K562 (cell line): Measurements from ENCODE around the gene PSG6.
"Not testable (repeated sequence)": the region's sequence is repeated elsewhere in the genome, so short reads cannot be mapped to it uniquely, and the experiment has no call there.

Experiments
- HLTF ChIP-seq: fragments of 450-650 bp; IDR thresholded peaks from 2 replicates; pipeline ENCODE4 v1.6.1; 2016
- RAD21 ChIP-seq, 2 experiments: fragments of 250-450 bp in 1 of 2; fragments of 450-650 bp in 1 of 2; sonication (Bioruptor Pico) in 1 of 2; formaldehyde crosslinking in 1 of 2; IDR thresholded peaks in 1 of 2; conservative IDR thresholded peaks in 1 of 2; 2 replicates each; pipeline versions ENCODE4 v1.4.0 to v1.8.0; 2020 to 2022; ENCODE audit warnings: mild to moderate bottlenecking in 2 of 2, moderate library complexity in 1 of 2
- RBFOX2 ChIP-seq: fragments of 200-400 bp; formaldehyde crosslinking; IDR thresholded peaks from 2 replicates; pipeline ENCODE4 v1.6.1; 2017; ENCODE audit warnings: low read depth, mild to moderate bottlenecking, low read length, moderate library complexity
- TAF1 ChIP-seq: IDR thresholded peaks from 2 replicates; pipeline ENCODE4 v1.6.1; 2011; ENCODE audit warnings: mild to moderate bottlenecking, low read length, moderate library complexity; ENCODE audit not compliant: insufficient read depth, control insufficient read depth, severe bottlenecking; ENCODE audit errors: extremely low read depth
- YY1 ChIP-seq, 3 experiments: IDR thresholded peaks; 2 replicates each; pipeline ENCODE4 v1.6.1; 2011; ENCODE audit warnings: low read length in 2 of 3, mild to moderate bottlenecking in 2 of 3, moderate library complexity in 2 of 3, borderline replicate concordance in 1 of 3, control low read depth in 1 of 3, low read depth in 1 of 3; ENCODE audit not compliant: insufficient read depth in 3 of 3, insufficient replicate concordance in 2 of 3, control insufficient read depth in 1 of 3, insufficient read length in 1 of 3; ENCODE audit errors: extremely low read depth in 1 of 3
- ZBTB7A ChIP-seq: IDR thresholded peaks from 2 replicates; pipeline ENCODE4 v1.6.1; 2011; ENCODE audit warnings: low read depth, mild to moderate bottlenecking, low read length, moderate library complexity, borderline replicate concordance; ENCODE audit not compliant: control insufficient read depth
- ZNF407 ChIP-seq: fragments of 450-650 bp; IDR thresholded peaks from 2 replicates; pipeline ENCODE4 v1.6.1; 2016; ENCODE audit warnings: low read depth

GRCh38 chr19:42852821-42853220, 64.9 kb downstream of the PSG6 start:
- not testable (repeated sequence) for TF ChIP-seq ZBTB7A; RBFOX2; YY1 (IDR thresholded peaks at IDR 0.05; ENCODE audit: borderline replicate concordance in 1 of 3, control insufficient read depth in 1 of 3, extremely low read depth in 1 of 3, insufficient read depth in 3 of 3, insufficient read length in 1 of 3, insufficient replicate concordance in 2 of 3, low read depth in 1 of 3, low read length in 2 of 3); HLTF; TAF1; ZNF407; RAD21 (CRISPR knock-in tag; conservative IDR thresholded peaks at IDR 0.05 in 1 of 2, IDR thresholded peaks at IDR 0.05 in 1 of 2)
